H1 (cell line): ENCODE results near the gene NFATC1. TPM values are rescaled to one million over a fixed set of nuclear protein-coding genes. Genes with fewer than 3 reads are reported as not detected.

Experiments
- CEBPB ChIP-seq: IDR thresholded peaks from 2 replicates; pipeline ENCODE4 v1.6.1; 2012; ENCODE audit warnings: low read depth, low read length
- EZH2 ChIP-seq: fragments of 200-600 bp; sonication (generic); IDR thresholded peaks from 2 replicates; pipeline ENCODE4 v1.7.1; 2012; ENCODE audit warnings: low read depth, mild to moderate bottlenecking, moderate library complexity, low read length, inconsistent platforms; ENCODE audit not compliant: severe bottlenecking
- MAFK ChIP-seq: IDR thresholded peaks from 2 replicates; pipeline ENCODE4 v1.6.1; 2012; ENCODE audit warnings: low read depth, mild to moderate bottlenecking, improper control_type of control experiment, low read length
- NANOG ChIP-seq: IDR thresholded peaks from 2 replicates; pipeline ENCODE4 v1.6.1; 2011; ENCODE audit warnings: low read length, low read depth, mild to moderate bottlenecking, inconsistent platforms; ENCODE audit not compliant: insufficient read depth, poor library complexity, severe bottlenecking
- ZNF274 ChIP-seq: IDR thresholded peaks from 2 replicates; pipeline ENCODE4 v1.7.0; 2012; ENCODE audit warnings: low read length, borderline replicate concordance; ENCODE audit errors: extremely low read depth
- polyA plus RNA-seq, 7 experiments: library from polyadenylated mRNA; depleted of rRNA in 3 of 7; stranded (reverse) in 5 of 7; unstranded in 2 of 7; fragments of >200 nt in 5 of 7; fragments of 200-250 nt in 2 of 7; gene quantifications; 1 replicate in 5 of 7; 2 replicates in 1 of 7; 4 replicates in 1 of 7; pipeline versions ENCODE4 v1.2.1 to v1.2.3, GENCODE V29; 2011 to 2013; ENCODE audit warnings: missing spikeins in 2 of 7, mixed read lengths in 2 of 7
- total RNA-seq: library from RNA; stranded (reverse); fragmentation: NEBNext Ultra II Directional; extraction: Animal tissue kit (Norgen Biotek cat#: 25700); gene quantifications from 2 replicates; pipeline ENCODE4 v1.2.1, GENCODE V29; 2021

Gene NFATC1
- total and polyA plus RNA-seq, 2 of the 8 experiments (the other 6 are each of a cell fraction or from before 2014, with no cell fraction given) = 2.0 to 6.6 TPM

- TF ChIP-seq EZH2 (no peak), CEBPB (no peak), ZNF274 (no peak), MAFK (no peak), NANOG (no peak)
Observed at GRCh38 chr18:79410731-79411613, 15.2 kb downstream of the NFATC1 start (continued).
